Motor neuron (in vitro differentiated cells): ENCODE data around the gene TMEM169. TPM values are rescaled to one million over a fixed set of nuclear protein-coding genes. Genes with fewer than 3 reads are reported as not detected.
A peak's percentile ranks its signal among the peaks of the same experiment; 100 is the strongest.

Experiments used
- ATAC-seq, 8 experiments: fragments of 200-7000 bp; cut with Tn5 transposase; replicated peaks in 6 of 8; 2 replicates each; pipeline ENCODE4 v1.8.0; 2021; ENCODE audit warnings: mild to moderate bottlenecking in 8 of 8, moderate library complexity in 8 of 8
- H3K27ac ChIP-seq, 2 donors: fragments of 250-450 bp; sonication (Bioruptor Pico); 2 replicates each; pipeline ENCODE4 v1.9.0; 2021; ENCODE audit warnings: antibody characterized with exemption in 2 of 2, mild to moderate bottlenecking in 2 of 2, moderate library complexity in 1 of 2
- H3K4me1 ChIP-seq, 2 donors: fragments of 250-450 bp; sonication (Bioruptor Pico); replicated peaks in 1 of 2; 2 replicates each; pipeline ENCODE4 v1.6.1; 2021; ENCODE audit warnings: antibody characterized with exemption in 2 of 2, mild to moderate bottlenecking in 2 of 2, moderate library complexity in 1 of 2
- H3K4me3 ChIP-seq, 5 donors: fragments of 250-450 bp; sonication (Bioruptor Pico); 2 replicates each; pipeline ENCODE4 v1.9.0; 2021; ENCODE audit warnings: antibody characterized with exemption in 5 of 5, mild to moderate bottlenecking in 5 of 5, moderate library complexity in 4 of 5
- WGBS, 10 experiments: fragments of 450-650 bp; shearing (Covaris generic); methylation state at CpG; one replicate each; pipeline ENCODE4 v1.0.0; 2022; 5-methylcytosine and 5-hydroxymethylcytosine counted together
- in situ Hi-C, 9 experiments: fragments of 400-800 bp; cut with MboI; loops; one replicate each; pipeline ENCODE4 v1.15.0; 2021; ENCODE audit warnings: low sequenced_read_pairs in 9 of 9, low pct_unique_long_range_greater_than_20kb in 2 of 9; ENCODE audit not compliant: unreplicated experiment in 9 of 9
- total RNA-seq, 8 experiments: library from RNA; unstranded; fragments of 300-600 nt; gene quantifications; 2 replicates each; pipeline versions ENCODE4 v1.2.3 to v1.2.4, GENCODE V29; 2022

TMEM169 gene
- total RNA-seq, 8 experiments from 2014 or later: 0.28 to 67.8 (median 25.6) TPM; not detected in 1

DNA sequence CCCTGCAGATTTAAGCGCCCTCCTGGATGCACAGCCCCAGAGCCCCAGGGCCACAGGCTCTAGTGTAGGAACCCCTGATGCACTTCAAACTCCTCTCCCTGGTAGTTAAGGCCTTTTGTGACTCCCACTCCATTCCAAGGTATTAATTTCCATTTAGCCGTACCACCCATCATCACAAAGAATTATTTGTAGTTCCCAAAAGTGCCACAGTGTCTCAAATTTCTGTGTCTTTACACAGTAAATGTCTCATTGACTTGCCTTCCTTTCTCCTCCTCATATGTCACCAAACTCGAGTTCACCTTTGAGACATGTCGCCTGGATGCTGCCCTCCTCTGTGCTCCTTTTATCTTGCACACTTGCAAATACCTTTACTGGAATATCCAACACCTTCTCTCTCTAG is 26.0 kb upstream of the TMEM169 start:
- Histone ChIP-seq H3K4me1 (no peaks in the 10 kb centered on the region), H3K4me3 (no peak overlapping the region), H3K27ac (no peak overlapping the region)
- WGBS, 10 experiments: 67 to 100% (median 82%) methylated on average over 1 to 4 of the region's 4 CpGs
- in situ Hi-C loops: no loop called here
- no peak for ATAC-seq

DNA sequence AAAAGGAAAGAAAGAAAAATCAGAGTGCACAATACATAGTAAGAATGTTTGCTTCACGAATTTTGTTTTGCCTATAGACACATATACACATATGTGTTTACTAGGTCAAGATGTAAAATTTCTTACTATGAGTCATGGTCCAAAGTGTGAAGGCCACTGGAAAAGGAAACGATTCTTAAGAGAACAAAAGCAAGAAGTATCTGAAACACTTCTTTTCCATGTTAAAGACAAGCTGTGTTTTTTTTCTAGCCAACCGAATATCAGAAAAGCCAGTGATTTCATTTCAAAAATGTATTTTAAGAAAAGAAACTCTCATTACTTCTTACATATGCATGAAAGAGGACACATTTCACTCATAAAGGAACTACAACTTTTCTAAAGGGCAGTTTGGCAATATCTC is 25.0 kb upstream of the TMEM169 start:
- ATAC-seq: no peak
- WGBS, 10 experiments: 46 to 96% (median 76%) methylated on average over 2 to 3 of the region's 3 CpGs
- H3K4me3 ChIP-seq: no peak overlapping the region
- no peaks in the 10 kb centered on the region for H3K4me1 ChIP-seq
- in situ Hi-C loops: no loop called here
- no peak overlapping the region for H3K27ac ChIP-seq

DNA sequence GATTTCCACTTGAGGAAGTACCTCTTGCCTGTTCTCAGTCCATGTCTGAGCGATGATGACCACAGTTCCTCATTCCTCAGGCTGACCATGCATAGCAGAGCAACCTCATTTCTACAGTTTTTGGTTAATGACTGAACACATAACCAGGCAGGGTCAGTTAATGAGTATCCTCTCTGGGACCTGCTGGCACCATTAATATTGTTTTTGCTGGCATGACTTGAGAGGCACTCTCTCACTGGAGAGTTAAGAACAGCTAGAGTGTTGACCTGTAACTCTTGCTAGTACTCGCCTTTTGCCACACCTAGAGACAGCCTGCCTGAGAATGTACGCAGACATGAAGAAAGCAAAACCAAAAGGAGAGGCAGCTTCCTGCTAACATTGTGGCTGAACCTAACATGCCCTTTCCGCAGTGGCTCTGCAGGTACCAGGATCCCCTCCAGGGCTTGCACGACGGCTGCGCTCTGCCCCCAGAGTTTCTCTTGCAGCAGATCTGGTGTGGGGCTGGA is 24.0 kb upstream of the TMEM169 start:
- no peak overlapping the region for H3K27ac ChIP-seq
- H3K4me1 ChIP-seq: no peaks in the 10 kb centered on the region
- in situ Hi-C loops: no loop called here
- 47 to 92% (median 60%) methylated on average over 1 to 7 of the region's 7 CpGs; no CpG with 5 or more reads in 3 of the 10 experiments for WGBS, 10 experiments
- ATAC-seq: peak in 1 of 8 experiments; percentile 67
- H3K4me3 ChIP-seq: no peak overlapping the region

DNA sequence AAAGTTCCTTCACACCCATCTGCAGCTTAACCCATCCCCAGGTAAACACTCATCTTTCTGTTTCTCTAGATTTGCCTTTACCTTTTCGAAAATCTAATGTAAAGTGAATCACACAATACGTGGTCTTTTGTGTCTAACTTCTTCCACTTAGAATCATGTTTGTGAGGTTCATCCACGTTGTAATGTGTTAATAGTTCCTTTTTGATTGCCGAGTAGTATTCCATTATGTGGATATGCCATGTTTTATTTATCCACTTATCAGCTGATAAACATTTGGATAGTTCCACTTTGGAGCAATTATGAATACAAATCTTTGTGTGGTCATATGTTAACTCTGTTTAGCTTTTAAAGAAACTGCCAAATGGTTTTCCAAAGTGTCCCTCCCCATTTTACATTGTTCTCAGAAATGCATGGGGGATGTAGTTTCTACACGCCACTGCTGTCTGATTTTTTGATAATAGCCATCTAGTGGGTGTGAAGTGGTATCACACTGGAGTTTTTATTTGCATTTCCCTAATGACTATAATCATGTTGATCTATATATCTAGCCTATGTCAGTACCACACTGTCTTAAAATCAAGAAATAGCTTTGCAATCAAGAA is 22.4 kb upstream of the TMEM169 start:
- no peak overlapping the region for H3K27ac ChIP-seq
- no peaks in the 10 kb centered on the region for H3K4me1 ChIP-seq
- H3K4me3 ChIP-seq: no peak overlapping the region
- in situ Hi-C loops: no loop called here
- WGBS, 10 experiments: 81 to 100% (median 95%) methylated on average over 1 to 5 of the region's 5 CpGs
- ATAC-seq: no peak

DNA sequence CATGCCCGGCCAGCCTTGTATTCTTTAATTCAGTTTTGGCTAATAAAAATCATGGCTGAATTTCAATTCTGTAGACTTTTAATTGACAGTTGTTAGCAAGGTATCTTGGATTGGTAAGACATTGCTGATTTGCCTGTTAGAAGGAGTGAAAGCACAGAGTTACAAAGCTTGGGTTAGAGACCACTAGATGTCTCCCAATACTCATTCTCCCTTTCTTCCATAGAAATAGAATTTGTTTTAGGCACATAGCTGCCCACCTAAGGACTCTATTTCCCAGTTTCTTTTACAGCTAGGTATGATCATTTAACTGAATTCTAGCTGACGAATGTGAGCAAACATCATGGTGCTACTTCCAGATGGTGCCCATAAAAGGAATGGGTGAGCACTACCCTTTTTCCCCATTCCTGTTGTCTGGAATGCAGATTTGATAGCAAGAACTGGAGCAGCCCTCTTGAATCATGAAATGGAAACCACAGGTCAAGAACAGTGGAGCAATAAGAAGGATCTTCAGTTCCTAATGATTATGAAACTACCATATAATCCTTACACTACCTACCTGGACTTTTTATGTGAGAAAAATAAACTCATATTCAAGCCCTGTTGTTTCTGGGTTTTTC is 17.6 kb upstream of the TMEM169 start:
- no peak overlapping the region for H3K27ac ChIP-seq
- no peaks in the 10 kb centered on the region for H3K4me1 ChIP-seq
- 33 to 100% (median 95%) methylated on average over 1 to 2 of the region's 2 CpGs; no CpG with 5 or more reads in 2 of the 10 experiments for WGBS, 10 experiments
- peak in 3 of 8 experiments; percentile 21 to 49 (median 23) for ATAC-seq
- in situ Hi-C loops: no loop called here
- no peak overlapping the region for H3K4me3 ChIP-seq

DNA sequence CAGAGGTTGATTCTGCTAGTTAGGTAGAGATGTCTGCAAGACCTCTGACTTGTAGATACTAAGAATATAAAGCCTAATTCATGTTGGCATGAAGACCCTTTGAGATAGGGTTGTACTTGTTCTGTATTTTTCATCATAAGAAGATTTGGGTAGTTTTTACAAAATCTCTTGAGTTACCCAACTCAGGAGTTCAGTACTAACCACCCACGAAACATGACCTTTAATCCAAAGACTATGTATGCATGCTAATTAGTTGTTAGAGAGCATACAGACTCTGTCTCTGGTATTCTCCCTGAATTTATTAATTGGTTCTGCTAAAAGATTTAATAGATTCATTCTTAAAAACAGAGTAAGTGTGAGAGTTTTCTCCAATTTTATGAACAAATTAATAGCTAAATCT is 17.1 kb upstream of the TMEM169 start:
- no peak for ATAC-seq
- in situ Hi-C loops: no loop called here
- Histone ChIP-seq H3K4me3 (no peak overlapping the region), H3K27ac (no peak overlapping the region), H3K4me1 (no peaks in the 10 kb centered on the region)
- WGBS, 10 experiments: 44 to 100% (median 87%) methylated on average over 1 of the region's 1 CpG; no CpG with 5 or more reads in 4 of the 10 experiments

DNA sequence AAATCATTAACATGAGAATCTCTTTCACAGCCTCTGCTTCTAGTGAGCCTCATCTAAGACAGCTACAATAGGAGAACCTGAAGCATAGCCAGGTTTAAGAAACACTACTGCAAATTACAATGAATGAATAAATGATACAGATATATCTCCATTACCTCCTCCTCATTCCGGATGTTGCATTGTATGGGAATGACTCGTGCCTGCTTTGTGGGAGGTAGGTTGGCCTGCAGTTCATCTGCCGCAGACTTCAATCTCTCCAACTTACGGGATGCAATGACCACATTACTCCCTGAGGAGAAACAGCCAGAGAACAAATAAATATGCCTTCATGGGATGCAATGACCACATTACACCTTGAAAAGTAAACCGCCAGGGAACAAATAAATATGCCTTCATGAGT is 15.5 kb upstream of the TMEM169 start:
- in situ Hi-C loops: no loop called here

DNA sequence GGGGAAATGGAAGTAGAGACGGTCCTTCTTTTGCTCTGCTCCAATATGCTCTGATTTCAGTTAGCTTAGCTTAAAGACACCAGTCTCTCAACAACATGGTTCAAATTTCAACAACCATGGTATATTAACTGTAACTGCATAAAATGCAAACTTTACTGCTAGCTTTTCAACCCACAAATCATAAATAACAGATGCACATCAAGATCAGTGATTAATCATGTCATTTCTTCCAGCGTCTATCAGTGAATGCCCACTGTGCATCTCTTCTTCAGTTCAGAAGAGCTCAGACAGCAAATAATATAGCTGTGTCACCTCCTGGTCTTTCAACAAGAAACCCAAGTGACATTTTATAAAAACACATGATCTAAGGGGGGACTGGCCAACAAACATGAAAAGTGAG is 12.7 kb upstream of the TMEM169 start:
- no peak overlapping the region for H3K27ac ChIP-seq
- ATAC-seq: no peak
- 42 to 94% (median 83%) methylated on average over 1 to 2 of the region's 2 CpGs; no CpG with 5 or more reads in 3 of the 10 experiments for WGBS, 10 experiments
- H3K4me3 ChIP-seq: no peak overlapping the region
- H3K4me1 ChIP-seq: no peaks in the 10 kb centered on the region
- in situ Hi-C loops: no loop called here

More for the DNA sequence above, 15.5 kb upstream of the TMEM169 start:
- Histone ChIP-seq H3K4me3 (no peak overlapping the region), H3K4me1 (no peaks in the 10 kb centered on the region), H3K27ac (no peak overlapping the region)
- WGBS, 10 experiments: 57 to 100% (median 71%) methylated on average over 2 to 5 of the region's 5 CpGs; no CpG with 5 or more reads in 1 of the 10 experiments
- no peak for ATAC-seq

DNA sequence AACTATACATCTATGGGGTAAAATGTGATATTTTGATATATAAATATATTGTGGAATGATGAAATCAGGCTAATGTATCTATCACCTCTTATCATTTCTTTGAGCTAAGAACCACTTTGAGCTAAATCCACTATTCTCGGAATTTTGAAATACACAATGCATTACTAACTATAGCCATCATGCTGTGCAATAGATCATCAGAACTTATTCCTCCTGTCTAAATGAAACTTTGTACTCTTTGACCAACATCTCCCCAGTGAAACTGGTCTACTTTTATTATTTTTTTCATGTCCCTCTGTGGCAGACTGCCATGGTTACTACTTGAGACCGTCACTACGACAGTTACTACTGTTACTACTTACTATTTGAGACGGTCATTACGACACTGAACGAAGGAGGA is 11.5 kb upstream of the TMEM169 start:
- ATAC-seq: no peak
- no peak overlapping the region for H3K27ac ChIP-seq
- WGBS, 10 experiments: 57 to 98% (median 89%) methylated on average over 2 to 6 of the region's 6 CpGs; no CpG with 5 or more reads in 2 of the 10 experiments
- in situ Hi-C loops: no loop called here
- no peaks in the 10 kb centered on the region for H3K4me1 ChIP-seq
- H3K4me3 ChIP-seq: no peak overlapping the region

DNA sequence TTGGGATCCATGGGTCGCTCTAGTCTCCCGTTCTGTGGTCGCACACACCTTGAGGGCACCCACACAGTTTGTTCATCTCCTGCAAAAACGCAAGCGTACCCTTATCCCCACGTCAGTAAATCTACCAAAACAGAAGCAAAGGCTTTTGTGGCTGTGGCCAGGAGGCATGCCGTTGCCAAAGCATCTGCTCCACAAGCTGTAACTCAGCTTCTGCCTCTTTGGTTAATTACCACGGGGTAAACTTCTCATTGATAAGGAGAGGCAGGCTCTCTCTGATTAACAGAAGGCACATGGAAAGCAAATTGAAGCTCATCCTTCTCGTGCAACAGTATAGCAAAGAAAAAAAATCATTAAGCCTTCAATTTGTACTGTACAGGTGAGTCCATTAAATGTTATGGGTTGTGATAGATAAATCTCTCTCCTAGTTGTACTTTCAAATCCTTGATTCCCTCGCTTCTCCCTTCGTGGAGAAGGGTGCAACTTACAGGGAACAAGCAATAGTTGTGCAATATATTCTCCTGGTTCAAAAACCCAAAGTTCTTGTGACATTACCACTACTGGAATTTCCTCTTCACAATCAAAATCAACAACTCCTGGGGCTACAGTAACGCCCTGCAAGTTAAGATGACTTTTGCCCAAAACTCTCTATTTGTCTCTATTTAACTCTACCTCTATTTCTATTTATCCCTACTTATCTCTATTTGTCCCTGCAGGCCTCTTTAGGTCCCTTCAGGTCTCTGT is 10.4 kb upstream of the TMEM169 start:
- ATAC-seq: no peak
- in situ Hi-C loops: no loop called here
- H3K4me1 ChIP-seq: no peaks in the 10 kb centered on the region
- H3K27ac ChIP-seq: no peak overlapping the region
- WGBS, 10 experiments: 52 to 100% (median 83%) methylated on average over 2 to 9 of the region's 12 CpGs; no CpG with 5 or more reads in 1 of the 10 experiments
- no peak overlapping the region for H3K4me3 ChIP-seq

DNA sequence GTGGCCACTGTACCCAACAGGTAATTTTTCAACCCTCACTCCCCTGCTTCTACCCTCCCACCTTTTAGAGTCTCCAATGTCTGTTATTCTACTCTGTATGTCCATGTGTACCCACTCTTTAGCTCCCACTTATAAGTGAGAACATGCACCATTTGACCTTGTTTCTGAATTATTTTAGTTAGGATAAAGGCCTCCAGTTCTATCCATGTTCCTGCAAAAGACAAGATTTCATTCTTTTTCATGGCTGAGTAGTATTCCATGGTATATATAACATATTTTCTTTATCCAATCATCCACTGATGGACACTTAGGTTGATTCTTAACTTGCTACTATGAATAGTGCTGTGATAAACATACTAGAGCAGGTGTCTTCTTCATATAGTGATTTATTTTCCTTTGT is 9.2 kb upstream of the TMEM169 start:
- Histone ChIP-seq H3K4me1 (no peaks in the 10 kb centered on the region), H3K27ac (no peak overlapping the region), H3K4me3 (no peak overlapping the region)
- ATAC-seq: no peak
- in situ Hi-C loops: no loop called here

DNA sequence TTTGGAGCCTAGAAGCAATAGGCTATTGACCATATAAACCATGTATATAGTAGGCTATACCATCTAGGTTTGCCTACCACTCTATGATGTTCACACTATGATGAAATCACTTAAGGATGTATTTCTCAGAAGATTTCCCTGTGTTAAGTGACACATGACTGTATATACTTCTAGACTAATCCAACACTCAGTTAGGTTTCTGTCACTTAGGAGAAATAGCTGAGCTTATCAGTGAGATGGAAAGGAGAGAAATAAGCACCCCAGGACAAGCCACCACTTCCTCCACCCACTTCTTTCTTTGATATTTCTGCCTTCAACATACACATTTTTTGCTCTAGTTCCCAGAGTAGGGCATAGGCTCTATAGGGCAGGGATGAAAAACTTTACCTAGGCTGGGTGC is 7.9 kb upstream of the TMEM169 start:
- Histone ChIP-seq H3K27ac (no peak overlapping the region), H3K4me3 (no peak overlapping the region), H3K4me1 (peaks cover 0 to under 1% of the 10 kb centered on the region in 2 donors)
- in situ Hi-C loops: no loop called here
- ATAC-seq: no peak

DNA sequence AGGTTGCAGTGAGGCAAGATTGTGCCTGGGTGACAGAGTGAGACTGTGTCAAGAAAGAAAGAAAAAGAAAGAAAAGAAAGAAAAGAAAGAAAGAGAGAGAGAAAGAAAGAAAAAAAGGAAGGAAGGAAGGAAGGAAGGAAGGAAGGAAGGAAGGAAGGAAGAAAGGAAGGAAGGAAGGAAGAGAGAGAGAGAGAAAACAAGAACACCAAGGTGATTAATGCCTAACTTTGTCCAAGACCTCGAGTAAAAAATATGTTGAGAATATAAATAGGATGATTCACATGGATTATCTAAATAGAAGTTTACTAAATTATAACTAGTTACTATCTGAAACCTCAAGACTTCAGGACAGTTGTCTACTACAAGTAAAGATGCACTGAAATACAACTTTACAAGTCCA is 7.3 kb upstream of the TMEM169 start:
- peaks cover 0 to 2% of the 10 kb centered on the region in 2 donors for H3K4me1 ChIP-seq
- 100% methylated on average over 1 of the region's 1 CpG; no CpG with 5 or more reads in 7 of the 10 experiments for WGBS, 10 experiments
- H3K27ac ChIP-seq: no peak overlapping the region
- no peak overlapping the region for H3K4me3 ChIP-seq
- in situ Hi-C loops: no loop called here
- no peak for ATAC-seq
